MG63 (cell line): Measurements from ENCODE around the gene CMTM4. TPM values are rescaled to one million over a fixed set of nuclear protein-coding genes. Genes with fewer than 3 reads are reported as not detected.
A peak's percentile ranks its signal among the peaks of the same experiment; 100 is the strongest.
"Not testable (repeated sequence)": the region's sequence is repeated elsewhere in the genome, so short reads cannot be mapped to it uniquely, and the experiment has no call there.

Experiments
- DNase-seq: peaks from one replicate; pipeline ENCODE4 v3.0.0-alpha.2; 2020
- H3K27me3 ChIP-seq: fragments of 250-450 bp; sonication (Bioruptor Pico); 2 replicates; pipeline ENCODE4 v1.5.1; 2020; ENCODE audit warnings: mild to moderate bottlenecking, moderate library complexity
- H3K36me3 ChIP-seq: fragments of 250-450 bp; sonication (Bioruptor Pico); 2 replicates; pipeline ENCODE4 v1.5.1; 2020; ENCODE audit warnings: mild to moderate bottlenecking, moderate library complexity
- H3K4me3 ChIP-seq: fragments of 250-450 bp; sonication (Bioruptor Pico); 2 replicates; pipeline ENCODE4 v1.5.1; 2020; ENCODE audit warnings: mild to moderate bottlenecking, moderate library complexity
- H3K9me3 ChIP-seq: fragments of 250-450 bp; sonication (Bioruptor Pico); 2 replicates; pipeline ENCODE4 v1.5.1; 2020; ENCODE audit warnings: mild to moderate bottlenecking, moderate library complexity
- total RNA-seq: library from RNA; depleted of rRNA; stranded (reverse); fragments of >200 nt; shearing (Covaris generic); gene quantifications from 2 replicates; pipeline ENCODE4 v1.2.3, GENCODE V29; 2014; ENCODE audit warnings: low replicate concordance

The CMTM4 gene
- total RNA-seq, 1 experiment from 2014 or later: 2.9 TPM

DNA sequence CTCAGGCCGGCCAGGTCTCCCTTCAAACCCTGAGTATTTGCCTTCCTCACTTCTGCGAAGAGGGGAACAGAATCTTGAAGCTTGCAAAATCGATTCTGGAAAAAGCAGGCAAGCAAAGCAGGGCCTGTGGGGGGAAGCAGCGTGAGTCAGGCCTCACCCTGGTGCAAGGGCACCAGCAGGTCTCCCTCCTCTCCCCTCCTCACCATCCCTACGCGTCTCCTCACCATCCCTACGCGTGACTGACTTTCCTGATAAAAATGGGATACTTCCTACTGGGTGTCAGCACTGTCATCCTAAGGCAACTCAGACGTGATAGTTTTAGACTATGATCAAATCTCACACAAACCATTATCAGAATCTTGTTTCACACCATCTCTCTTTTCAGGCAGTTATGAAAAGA, 80.0 kb downstream of the CMTM4 start:
- DNase-seq: no peak
- H3K27me3 ChIP-seq: no peaks in the 10 kb centered on the region
- H3K36me3 ChIP-seq: no peaks in the 10 kb centered on the region; the same call in 1 of the 2 replicates
- no peaks in the 10 kb centered on the region for H3K9me3 ChIP-seq
- no peak overlapping the region for H3K4me3 ChIP-seq

- H3K4me3 ChIP-seq: no peak overlapping the region
- DNase-seq: no peak
- H3K9me3 ChIP-seq: no peaks in the 10 kb centered on the region
- no peaks in the 10 kb centered on the region for H3K27me3 ChIP-seq
- no peaks in the 10 kb centered on the region; the same call in 1 of the 2 replicates for H3K36me3 ChIP-seq
These were observed 80.4 kb downstream of the CMTM4 start for GRCh38 chr16:66616169-66616568.

DNA sequence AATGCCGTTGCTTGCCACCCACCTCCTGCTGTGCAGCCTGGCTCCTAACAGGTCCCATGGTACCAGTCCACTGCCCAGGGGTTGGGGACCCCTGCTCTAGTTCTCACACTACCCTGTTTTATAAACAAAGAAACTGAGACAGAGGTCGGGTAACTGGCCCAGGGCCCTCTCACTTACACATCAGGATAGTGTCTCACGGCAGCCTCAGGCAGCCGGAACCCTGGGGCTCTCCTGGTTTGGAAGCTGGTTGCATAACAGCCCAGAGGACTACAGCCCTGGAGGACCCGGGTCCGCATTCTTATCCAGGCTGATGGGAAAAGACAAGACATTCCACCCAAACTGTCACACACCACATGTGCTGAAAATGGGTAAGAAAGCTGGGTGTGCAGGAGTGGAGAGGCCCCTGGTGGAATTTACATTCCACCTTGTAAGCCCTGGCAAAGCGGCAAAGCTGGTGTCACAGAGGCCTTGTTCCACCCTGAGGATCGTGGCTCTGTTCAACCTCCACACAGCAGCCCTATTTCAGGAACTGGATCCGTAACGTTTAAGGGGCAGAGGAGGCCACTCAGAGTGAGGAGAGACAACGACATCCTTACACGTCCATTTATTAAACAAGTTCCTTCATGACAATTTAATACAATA, 82.3 kb downstream of the CMTM4 start:
- no peak overlapping the region for H3K4me3 ChIP-seq
- H3K9me3 ChIP-seq: no peaks in the 10 kb centered on the region
- peaks cover 8% of the 10 kb centered on the region for H3K36me3 ChIP-seq
- DNase-seq: no peak
- no peaks in the 10 kb centered on the region for H3K27me3 ChIP-seq

GRCh38 chr16:66612422-66612821, 84.1 kb downstream of the CMTM4 start:
- H3K4me3 ChIP-seq: no peak overlapping the region

GRCh38 chr16:66611911-66612310, 84.6 kb downstream of the CMTM4 start:
- H3K9me3 ChIP-seq, DNase-seq: not testable (repeated sequence)
- H3K36me3 ChIP-seq: peaks cover 13% of the 10 kb centered on the region

More at GRCh38 chr16:66612422-66612821, 84.1 kb downstream of the CMTM4 start:
- no peak for DNase-seq
- Histone ChIP-seq H3K9me3 (no peaks in the 10 kb centered on the region), H3K27me3 (no peaks in the 10 kb centered on the region), H3K36me3 (peaks cover 13% of the 10 kb centered on the region)

DNA sequence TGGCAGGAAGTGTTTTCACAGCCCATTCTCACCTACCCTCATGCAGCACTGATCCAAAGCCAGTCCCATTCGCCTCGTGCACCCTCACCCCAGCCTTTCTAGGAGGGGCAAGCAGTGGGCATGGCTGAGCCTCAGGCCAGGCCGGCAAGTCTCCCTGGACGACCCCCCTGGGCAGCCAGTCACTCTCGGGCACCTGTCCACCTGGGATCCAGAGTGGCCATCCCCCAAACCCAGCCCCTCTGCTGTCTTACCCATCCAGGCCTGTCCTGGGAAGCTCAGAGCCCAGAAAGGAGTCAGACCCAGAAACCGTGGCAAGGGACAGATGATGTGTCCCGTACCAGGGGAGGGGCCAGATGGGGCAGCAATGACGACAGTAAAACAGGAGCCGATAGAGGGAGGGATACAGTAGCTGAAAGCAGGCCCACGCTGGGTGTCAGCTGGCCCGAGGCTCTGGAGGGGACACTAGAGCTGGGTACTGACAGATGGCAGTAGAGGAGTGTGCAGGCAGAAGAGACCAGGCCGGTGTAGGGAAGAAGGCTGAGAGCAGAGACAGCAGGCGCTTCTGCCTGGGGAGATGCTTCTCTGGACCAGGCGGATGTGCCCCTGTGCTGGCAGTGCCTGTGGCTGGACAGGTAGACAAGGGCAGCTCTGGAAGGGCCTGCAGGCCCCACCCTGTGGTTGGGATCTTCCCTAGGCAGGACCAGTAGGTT, 86.3 kb downstream of the CMTM4 start:
- Histone ChIP-seq H3K36me3 (peaks cover 13% of the 10 kb centered on the region), H3K27me3 (no peaks in the 10 kb centered on the region), H3K4me3 (no peak overlapping the region), H3K9me3 (no peaks in the 10 kb centered on the region)
- no peak for DNase-seq

More at GRCh38 chr16:66611911-66612310, 84.6 kb downstream of the CMTM4 start:
- H3K27me3 ChIP-seq, H3K4me3 ChIP-seq: not testable (repeated sequence)

- H3K4me3 ChIP-seq: no peak overlapping the region
- H3K9me3 ChIP-seq: no peaks in the 10 kb centered on the region
- H3K27me3 ChIP-seq: no peaks in the 10 kb centered on the region
- DNase-seq: no peak
- peaks cover 13% of the 10 kb centered on the region for H3K36me3 ChIP-seq
These were observed 87.4 kb downstream of the CMTM4 start for GRCh38 chr16:66609139-66609510.

- H3K4me3 ChIP-seq: no peak overlapping the region
- DNase-seq: peak; percentile 74
- peaks cover 13% of the 10 kb centered on the region for H3K36me3 ChIP-seq
- no peaks in the 10 kb centered on the region for H3K27me3 ChIP-seq
- H3K9me3 ChIP-seq: no peaks in the 10 kb centered on the region
These were observed 88.1 kb downstream of the CMTM4 start for GRCh38 chr16:66608241-66609138.

GRCh38 chr16:66605979-66606751, 90.4 kb downstream of the CMTM4 start:
- peaks cover 13% of the 10 kb centered on the region; the same call in 1 of the 2 replicates for H3K36me3 ChIP-seq
- no peaks in the 10 kb centered on the region for H3K9me3 ChIP-seq
- H3K4me3 ChIP-seq: peak overlapping the region; percentile 74
- DNase-seq: no peak
- no peaks in the 10 kb centered on the region for H3K27me3 ChIP-seq

DNA sequence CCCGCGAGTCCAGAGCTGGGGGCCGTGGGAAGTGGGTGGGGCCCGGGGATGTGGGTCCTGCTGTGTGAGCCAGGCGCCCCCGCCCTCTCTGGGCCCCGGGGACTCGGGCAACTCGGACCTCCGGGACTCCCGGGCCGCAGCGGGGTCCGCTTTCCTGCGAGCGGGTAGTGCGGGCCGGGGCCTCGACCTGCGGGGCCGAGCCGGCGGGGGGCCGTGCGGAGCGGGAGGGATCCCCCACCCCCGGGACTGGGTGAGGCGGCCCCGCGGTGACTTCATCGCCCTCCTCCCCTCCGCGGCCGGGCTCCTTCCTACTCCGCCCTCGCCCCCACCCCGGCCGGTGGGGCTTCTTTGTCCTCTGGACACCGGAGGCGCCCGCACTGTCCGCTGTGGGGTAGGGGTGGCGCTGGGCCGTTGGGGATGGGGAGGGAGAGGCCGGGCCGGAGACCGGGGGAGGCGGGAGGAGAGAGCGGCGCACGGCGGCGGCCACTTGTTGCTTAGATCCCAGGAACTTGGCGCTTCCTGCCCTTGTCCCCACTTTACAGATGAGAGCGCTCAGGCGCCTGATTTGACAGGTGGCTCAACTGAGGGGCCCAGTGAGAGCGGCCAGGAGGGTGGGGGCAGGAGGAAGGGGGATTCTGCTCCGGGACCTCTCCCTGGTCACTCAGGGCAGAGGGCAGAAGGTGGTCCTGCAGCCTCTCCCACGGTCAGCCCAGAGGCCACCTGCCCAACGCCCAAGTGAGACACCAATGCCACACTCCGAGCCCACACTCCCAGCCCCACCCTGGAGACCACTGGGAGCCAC, 91.2 kb downstream of the CMTM4 start:
- H3K9me3 ChIP-seq: no peaks in the 10 kb centered on the region
- DNase-seq: peak; percentile 59
- peaks cover 13% of the 10 kb centered on the region; the same call in 1 of the 2 replicates for H3K36me3 ChIP-seq
- H3K27me3 ChIP-seq: no peaks in the 10 kb centered on the region
- peak overlapping the region; percentile 74 for H3K4me3 ChIP-seq

GRCh38 chr16:66604376-66605176, 92.0 kb downstream of the CMTM4 start, which contains the start of gene CMTM3:
Gene CMTM3 (plus strand): TSS chr16:66604704. CDS start chr16:66604806, 102 bp downstream.
- Histone ChIP-seq H3K27me3 (no peaks in the 10 kb centered on the region), H3K36me3 (peaks cover 6% of the 10 kb centered on the region; the same call in 1 of the 2 replicates), H3K4me3 (peak within 1 kb of the TSS; percentile 74), H3K9me3 (no peaks in the 10 kb centered on the region)
- DNase-seq: peak; percentile 53

DNA sequence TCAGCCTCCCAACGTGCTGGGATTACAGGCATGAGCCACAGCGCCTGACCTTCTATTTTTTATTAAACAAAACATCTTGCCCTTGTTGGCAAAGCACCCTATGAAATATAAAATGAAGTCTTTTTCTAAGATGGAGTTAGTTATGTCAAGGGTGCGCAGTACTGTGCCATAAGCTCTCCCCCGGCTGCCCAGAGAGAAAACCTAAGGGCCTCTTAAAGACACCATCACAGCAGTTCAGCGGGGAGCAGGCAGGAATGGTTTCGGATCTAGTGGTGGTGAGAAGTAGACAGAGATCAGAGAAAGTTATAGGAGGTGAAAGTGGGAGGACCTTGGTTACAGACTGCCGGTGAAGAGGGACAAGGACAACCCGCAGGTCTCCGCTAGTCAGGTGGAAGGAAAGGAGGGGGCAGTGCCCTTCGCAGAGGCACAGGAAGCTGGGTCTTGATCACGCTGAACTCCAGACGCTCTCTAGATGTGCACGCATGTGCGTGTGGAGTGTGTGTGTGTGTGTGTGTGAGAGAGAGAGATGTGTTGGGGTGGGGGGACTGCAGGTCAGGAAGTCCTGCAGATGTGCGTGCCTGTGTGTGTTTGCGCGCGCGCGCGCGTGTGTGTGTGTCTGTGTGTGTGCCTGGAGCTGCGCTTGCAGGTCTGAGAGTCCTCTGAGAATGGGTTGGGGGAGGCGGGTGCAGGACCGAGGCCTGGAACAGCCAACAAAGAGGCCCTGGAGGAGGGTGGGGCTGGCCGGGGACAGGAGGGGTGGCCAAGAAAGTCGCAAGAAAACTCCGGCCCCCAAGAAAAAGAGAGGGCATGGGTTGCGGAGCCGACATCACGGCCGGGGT, 92.8 kb downstream of the CMTM4 start:
- Histone ChIP-seq H3K36me3 (peaks cover 1% of the 10 kb centered on the region; the same call in 1 of the 2 replicates), H3K9me3 (no peaks in the 10 kb centered on the region), H3K4me3 (peak overlapping the region; percentile 74), H3K27me3 (no peaks in the 10 kb centered on the region)
- DNase-seq: peak; percentile 63

GRCh38 chr16:66601471-66601870, 95.1 kb downstream of the CMTM4 start:
- no peak for DNase-seq
- no peaks in the 10 kb centered on the region for H3K9me3 ChIP-seq
- H3K27me3 ChIP-seq: no peaks in the 10 kb centered on the region
- no peaks in the 10 kb centered on the region for H3K36me3 ChIP-seq
- no peak overlapping the region for H3K4me3 ChIP-seq

- H3K4me3 ChIP-seq: no peak overlapping the region
- DNase-seq: no peak
- H3K27me3 ChIP-seq: no peaks in the 10 kb centered on the region
- no peaks in the 10 kb centered on the region for H3K9me3 ChIP-seq
- H3K36me3 ChIP-seq: no peaks in the 10 kb centered on the region
These were observed 96.1 kb downstream of the CMTM4 start for GRCh38 chr16:66600477-66600876.
